ENCODE measurements around the gene NANS. TPM values are rescaled to one million over a fixed set of nuclear protein-coding genes. Genes with fewer than 3 reads are reported as not detected.

NANS gene
- total and polyA plus RNA-seq, 10 of the 15 experiments (the other 5 are each of a cell fraction or from before 2014, with no cell fraction given): 21.0 to 126 (median 52.3) TPM

DNA sequence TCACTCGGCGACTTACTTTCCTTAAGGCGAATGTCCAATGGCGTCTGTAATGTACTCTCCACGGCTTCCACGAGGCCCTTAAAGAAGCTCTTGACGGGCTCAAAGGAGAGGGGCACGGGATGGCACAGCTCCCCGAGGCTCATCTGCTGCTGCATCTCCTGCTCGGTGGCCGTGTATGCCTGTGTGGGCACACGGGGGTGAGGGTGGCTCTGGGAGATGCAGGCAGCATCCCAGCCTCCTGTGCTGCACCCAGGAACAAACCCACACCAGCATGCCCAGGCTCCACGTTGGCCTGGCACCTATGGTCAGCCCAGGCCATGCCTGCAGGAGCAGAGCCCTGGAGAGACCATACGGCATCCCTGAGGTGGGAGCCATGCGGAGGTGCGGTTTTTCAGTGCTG is 38.3 kb downstream of the NANS start (continued):
- TF ChIP-seq MXI1 (IDR thresholded peaks at IDR 0.05; ENCODE audit: low read depth, low read length) (no peak), ZNF24 (IDR thresholded peaks at IDR 0.05) (no peak), RAD51 (IDR thresholded peaks at IDR 0.05) (no peak), NR2C2 (IDR thresholded peaks at IDR 0.05; ENCODE audit: borderline replicate concordance, control insufficient read depth, insufficient read length, low read depth) (no peak), RAD21 (IDR thresholded peaks at IDR 0.05; ENCODE audit: insufficient read depth, low read depth, low read length) (no peak)
- TF ChIP-seq, protein P1, sequence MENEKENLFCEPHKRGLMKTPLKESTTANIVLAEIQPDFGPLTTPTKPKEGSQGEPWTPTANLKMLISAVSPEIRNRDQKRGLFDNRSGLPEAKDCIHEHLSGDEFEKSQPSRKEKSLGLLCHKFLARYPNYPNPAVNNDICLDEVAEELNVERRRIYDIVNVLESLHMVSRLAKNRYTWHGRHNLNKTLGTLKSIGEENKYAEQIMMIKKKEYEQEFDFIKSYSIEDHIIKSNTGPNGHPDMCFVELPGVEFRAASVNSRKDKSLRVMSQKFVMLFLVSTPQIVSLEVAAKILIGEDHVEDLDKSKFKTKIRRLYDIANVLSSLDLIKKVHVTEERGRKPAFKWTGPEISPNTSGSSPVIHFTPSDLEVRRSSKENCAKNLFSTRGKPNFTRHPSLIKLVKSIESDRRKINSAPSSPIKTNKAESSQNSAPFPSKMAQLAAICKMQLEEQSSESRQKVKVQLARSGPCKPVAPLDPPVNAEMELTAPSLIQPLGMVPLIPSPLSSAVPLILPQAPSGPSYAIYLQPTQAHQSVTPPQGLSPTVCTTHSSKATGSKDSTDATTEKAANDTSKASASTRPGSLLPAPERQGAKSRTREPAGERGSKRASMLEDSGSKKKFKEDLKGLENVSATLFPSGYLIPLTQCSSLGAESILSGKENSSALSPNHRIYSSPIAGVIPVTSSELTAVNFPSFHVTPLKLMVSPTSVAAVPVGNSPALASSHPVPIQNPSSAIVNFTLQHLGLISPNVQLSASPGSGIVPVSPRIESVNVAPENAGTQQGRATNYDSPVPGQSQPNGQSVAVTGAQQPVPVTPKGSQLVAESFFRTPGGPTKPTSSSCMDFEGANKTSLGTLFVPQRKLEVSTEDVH (IDR thresholded peaks at IDR 0.05; ENCODE audit: low read depth, partially characterized antibody): no peak

GRCh38 chr9:98095401-98095800 is 38.9 kb downstream of the NANS start:
- ChIA-PET POLR2A (interaction anchor here (0.9 kb wide), 1 partner anchor 13 kb away, joined by 3 read pairs; no protein-coding TSS in a partner anchor), SMC1A (ENCODE audit: uncharacterized antibody, unreplicated experiment) (interaction anchor here (0.7 kb wide), 1 partner anchor 48 kb away, joined by 3 read pairs; no protein-coding TSS in a partner anchor), RAD21 (ENCODE audit: unreplicated experiment) (no interaction called here), CTCF (interaction anchor here (1.2 kb wide), 1 partner anchor 105 kb away, joined by 4 read pairs; no protein-coding TSS in a partner anchor)
- Histone ChIP-seq H3K79me2 (ENCODE audit: control insufficient read depth, insufficient read depth, low read length) (peaks cover 10% of the 10 kb centered on the region), H3K36me3 (ENCODE audit: control insufficient read depth in 2 of 2, insufficient read depth in 2 of 2, low read length in 1 of 2) (peaks cover 15 to 24% of the 10 kb centered on the region in 2 experiments), H3K9me3 (replicated peaks; ENCODE audit: control insufficient read depth, insufficient read depth, low read length) (no peaks in the 10 kb centered on the region; the same call in 2 of the 3 replicates), H3K4me1 (ENCODE audit: control insufficient read depth, insufficient read depth, low read length) (peaks cover 34% of the 10 kb centered on the region), H3K27me3 (replicated peaks in 1 of 2; ENCODE audit: control insufficient read depth in 2 of 2, insufficient read depth in 2 of 2, low read length in 1 of 2) (no peaks in the 10 kb centered on the region), H3K4me2 (ENCODE audit: control insufficient read depth, insufficient read depth) (no peak overlapping the region), H3K4me3 (no peak overlapping the region), H2AFZ (ENCODE audit: control insufficient read depth, low read depth, low read length) (no peak overlapping the region), H4K20me1 (ENCODE audit: control insufficient read depth, insufficient read depth) (no peaks in the 10 kb centered on the region), H3K27ac (ENCODE audit: control insufficient read depth, insufficient read depth) (no peak overlapping the region), H3K9ac (ENCODE audit: control insufficient read depth, insufficient read depth, low read length) (no peak overlapping the region)
- in situ Hi-C loops (cut with MboI) (no loop called here), intact Hi-C loops (cut with micrococcal nuclease; ENCODE audit: unreplicated experiment) (no loop called here)
- DNase-seq (ENCODE audit: low read depth, low spot score): no peak
- BruUV-seq (replicated peaks): no TSS peak
- FAIRE-seq: no peak
- ATAC-seq: no peak
- WGBS (ENCODE audit: insufficient coverage, insufficient replicate concordance, low lambda C conversion rate, missing lambda C conversion rate): 89% methylated on average over 7 of the region's 7 CpGs
- no peak for TF ChIP-seq E4F1 (IDR thresholded peaks at IDR 0.05; ENCODE audit: borderline replicate concordance, partially characterized antibody)
- no peak for TF ChIP-seq MXI1 (IDR thresholded peaks at IDR 0.05; ENCODE audit: low read depth, low read length)
- TF ChIP-seq PAX8 (IDR thresholded peaks at IDR 0.05): no peak
- no peak for TF ChIP-seq RBBP5 (conservative IDR thresholded peaks at IDR 0.05)
- TF ChIP-seq BHLHE40 (IDR thresholded peaks at IDR 0.05; ENCODE audit: borderline replicate concordance in 1 of 2, low read depth in 2 of 2, low read length in 1 of 2): no peak
- TF ChIP-seq, protein P2, sequence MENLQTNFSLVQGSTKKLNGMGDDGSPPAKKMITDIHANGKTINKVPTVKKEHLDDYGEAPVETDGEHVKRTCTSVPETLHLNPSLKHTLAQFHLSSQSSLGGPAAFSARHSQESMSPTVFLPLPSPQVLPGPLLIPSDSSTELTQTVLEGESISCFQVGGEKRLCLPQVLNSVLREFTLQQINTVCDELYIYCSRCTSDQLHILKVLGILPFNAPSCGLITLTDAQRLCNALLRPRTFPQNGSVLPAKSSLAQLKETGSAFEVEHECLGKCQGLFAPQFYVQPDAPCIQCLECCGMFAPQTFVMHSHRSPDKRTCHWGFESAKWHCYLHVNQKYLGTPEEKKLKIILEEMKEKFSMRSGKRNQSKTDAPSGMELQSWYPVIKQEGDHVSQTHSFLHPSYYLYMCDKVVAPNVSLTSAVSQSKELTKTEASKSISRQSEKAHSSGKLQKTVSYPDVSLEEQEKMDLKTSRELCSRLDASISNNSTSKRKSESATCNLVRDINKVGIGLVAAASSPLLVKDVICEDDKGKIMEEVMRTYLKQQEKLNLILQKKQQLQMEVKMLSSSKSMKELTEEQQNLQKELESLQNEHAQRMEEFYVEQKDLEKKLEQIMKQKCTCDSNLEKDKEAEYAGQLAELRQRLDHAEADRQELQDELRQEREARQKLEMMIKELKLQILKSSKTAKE (IDR thresholded peaks at IDR 0.05; ENCODE audit: low read depth, poor library complexity, severe bottlenecking): no peak
- no peak for TF ChIP-seq ZNF274 (IDR thresholded peaks at IDR 0.05; ENCODE audit: insufficient read depth, insufficient read length)
- TF ChIP-seq NFYA (IDR thresholded peaks at IDR 0.05; ENCODE audit: borderline replicate concordance, low read depth, low read length): no peak

Measured in GM12878 (cell line).